ENCODE results near the gene RNU6-1. TPM values are rescaled to one million over a fixed set of nuclear protein-coding genes. Genes with fewer than 3 reads are reported as not detected.

The RNU6-1 gene
- total RNA-seq, 1 experiment from 2014 or later: not detected

GRCh38 chr15:67801926-67802914, 37.6 kb downstream of the RNU6-1 start:
- H3K27ac ChIP-seq (ENCODE audit: low read depth, low read length): no peak overlapping the region
- intact Hi-C loops (cut with micrococcal nuclease): no loop called here
- no peaks in the 10 kb centered on the region for H3K4me1 ChIP-seq (ENCODE audit: control insufficient read depth in 1 of 2, insufficient read depth in 2 of 2, low read length in 2 of 2)
- no peak overlapping the region for H3K4me2 ChIP-seq (ENCODE audit: low read length)
- CTCF ChIA-PET: no interaction called here
- no TSS peak for BruUV-seq (replicated peaks)
- H3K9me2 ChIP-seq (ENCODE audit: insufficient read depth): no peaks in the 10 kb centered on the region
- H3K9me3 ChIP-seq (ENCODE audit: control insufficient read depth in 1 of 2, insufficient read depth in 1 of 2, low read depth in 1 of 2, low read length in 2 of 2): no peaks in the 10 kb centered on the region
- H2AFZ ChIP-seq (ENCODE audit: low read depth, low read length, poor library complexity, severe bottlenecking): no peak overlapping the region
- H3K9ac ChIP-seq (ENCODE audit: low read length): no peak overlapping the region
- no peaks in the 10 kb centered on the region for H3K27me3 ChIP-seq (ENCODE audit: insufficient read depth, low read length)
- no peak for TF ChIP-seq EZH2phosphoT487 (IDR thresholded peaks at IDR 0.05; ENCODE audit: borderline replicate concordance)
- no peak for TF ChIP-seq TCF7L2 (IDR thresholded peaks at IDR 0.05; ENCODE audit: borderline replicate concordance, extremely low read depth, insufficient read depth, insufficient read length)
- TF ChIP-seq ATF3 (IDR thresholded peaks at IDR 0.05): no peak
- TF ChIP-seq MAX (IDR thresholded peaks at IDR 0.05): no peak
- no peak for TF ChIP-seq ZFX (IDR thresholded peaks at IDR 0.05)
- no peak for TF ChIP-seq RAD21 (IDR thresholded peaks at IDR 0.05; ENCODE audit: low read depth)
- TF ChIP-seq EZH2 (IDR thresholded peaks at IDR 0.05): no peak
- TF ChIP-seq ELF1 (IDR thresholded peaks at IDR 0.05; ENCODE audit: borderline replicate concordance, low read depth): no peak
- TF ChIP-seq SIN3A (IDR thresholded peaks at IDR 0.05; ENCODE audit: low read depth): no peak
- no peak for TF ChIP-seq JUND (IDR thresholded peaks at IDR 0.05)
- DNase-seq (ENCODE audit: low read depth, low spot score): no peak
- RAD21 ChIA-PET (ENCODE audit: low non-redundant PET in 1 of 2, low total read pairs in 2 of 2, uncharacterized antibody in 2 of 2, unreplicated experiment in 2 of 2): no interaction called here
- H4K20me1 ChIP-seq (ENCODE audit: insufficient read depth): no peaks in the 10 kb centered on the region
- no peaks in the 10 kb centered on the region for H3K36me3 ChIP-seq (ENCODE audit: control insufficient read depth in 1 of 2, insufficient read depth in 2 of 2, low read length in 2 of 2)
- no peak overlapping the region for H3K4me3 ChIP-seq (replicated peaks in 1 of 2; ENCODE audit: low read depth in 1 of 2, low read length in 2 of 2)
- ATAC-seq: no peak
- POLR2A ChIA-PET: no interaction called here
- H3K79me2 ChIP-seq (ENCODE audit: insufficient read depth, low read length): no peaks in the 10 kb centered on the region

GRCh38 chr15:67801142-67801541, 38.7 kb downstream of the RNU6-1 start:
- no peak for TF ChIP-seq RAD21 (IDR thresholded peaks at IDR 0.05; ENCODE audit: low read depth)
- Histone ChIP-seq H3K9me2 (ENCODE audit: insufficient read depth) (no peaks in the 10 kb centered on the region), H3K36me3 (ENCODE audit: control insufficient read depth in 1 of 2, insufficient read depth in 2 of 2, low read length in 2 of 2) (no peaks in the 10 kb centered on the region), H3K4me3 (replicated peaks in 1 of 2; ENCODE audit: low read depth in 1 of 2, low read length in 2 of 2) (no peak overlapping the region), H3K9ac (ENCODE audit: low read length) (no peak overlapping the region), H3K27ac (ENCODE audit: low read depth, low read length) (no peak overlapping the region), H3K4me2 (ENCODE audit: low read length) (no peak overlapping the region), H3K79me2 (ENCODE audit: insufficient read depth, low read length) (no peaks in the 10 kb centered on the region), H4K20me1 (ENCODE audit: insufficient read depth) (no peaks in the 10 kb centered on the region), H3K9me3 (ENCODE audit: control insufficient read depth in 1 of 2, insufficient read depth in 1 of 2, low read depth in 1 of 2, low read length in 2 of 2) (no peaks in the 10 kb centered on the region), H2AFZ (ENCODE audit: low read depth, low read length, poor library complexity, severe bottlenecking) (no peak overlapping the region), H3K4me1 (ENCODE audit: control insufficient read depth in 1 of 2, insufficient read depth in 2 of 2, low read length in 2 of 2) (no peaks in the 10 kb centered on the region), H3K27me3 (ENCODE audit: insufficient read depth, low read length) (no peaks in the 10 kb centered on the region)
- ATAC-seq (no peak), DNase-seq (ENCODE audit: low read depth, low spot score) (no peak)
- BruUV-seq (replicated peaks): no TSS peak
- RAD21 ChIA-PET (ENCODE audit: low non-redundant PET in 1 of 2, low total read pairs in 2 of 2, uncharacterized antibody in 2 of 2, unreplicated experiment in 2 of 2): no interaction called here
- POLR2A ChIA-PET: no interaction called here
- CTCF ChIA-PET: no interaction called here
- intact Hi-C loops (cut with micrococcal nuclease): no loop called here

All from HCT116 (cell line).